Pons (tissue), 1 donor: ENCODE results near the gene TMEM88.
"Not testable (repeated sequence)": the region's sequence is repeated elsewhere in the genome, so short reads cannot be mapped to it uniquely, and the experiment has no call there.

ENCODE experiments used
- DNase-seq: peaks from one replicate; pipeline ENCODE4 v3.0.0-alpha.2; 2016; ENCODE audit warnings: low spot score

TMEM88 gene

GRCh38 chr17:7854851-7855659 lies at the start of gene TMEM88:
Gene TMEM88 (plus strand): TSS chr17:7855066. CDS start chr17:7855075, 9 bp downstream.
- DNase-seq, result no peak

GRCh38 chr17:7806587-7806986 lies 48.3 kb upstream of the TMEM88 start:
- peak; percentile 37 for DNase-seq

- DNase-seq, result no peak
Measured at GRCh38 chr17:7807206-7807605, 47.7 kb upstream of the TMEM88 start.

- DNase-seq, result no peak
Measured at GRCh38 chr17:7809086-7809790, 45.6 kb upstream of the TMEM88 start.

- DNase-seq, result not testable (repeated sequence)
Measured at GRCh38 chr17:7809791-7810343, 45.0 kb upstream of the TMEM88 start.

GRCh38 chr17:7811251-7811650 lies 43.6 kb upstream of the TMEM88 start:
- DNase-seq, result no peak

GRCh38 chr17:7814969-7815368 lies 39.9 kb upstream of the TMEM88 start:
- no peak for DNase-seq

GRCh38 chr17:7816926-7817642 lies 37.8 kb upstream of the TMEM88 start:
- DNase-seq, result no peak

GRCh38 chr17:7817643-7817964 lies 37.3 kb upstream of the TMEM88 start:
- DNase-seq, result no peak

GRCh38 chr17:7818026-7818425 lies 36.8 kb upstream of the TMEM88 start:
- no peak for DNase-seq

- DNase-seq, result no peak
Measured at GRCh38 chr17:7818746-7819645, 35.9 kb upstream of the TMEM88 start.

GRCh38 chr17:7820231-7820630 lies 34.6 kb upstream of the TMEM88 start:
- no peak for DNase-seq

GRCh38 chr17:7822126-7822525 lies 32.7 kb upstream of the TMEM88 start:
- no peak for DNase-seq

GRCh38 chr17:7823581-7824001 lies 31.3 kb upstream of the TMEM88 start:
- no peak for DNase-seq

GRCh38 chr17:7824021-7824924 lies 30.6 kb upstream of the TMEM88 start:
- no peak for DNase-seq

- no peak for DNase-seq
Measured at GRCh38 chr17:7825206-7825990, 29.5 kb upstream of the TMEM88 start.

GRCh38 chr17:7830616-7831015 lies 24.2 kb upstream of the TMEM88 start:
- no peak for DNase-seq

- no peak for DNase-seq
Measured at GRCh38 chr17:7831233-7831632, 23.6 kb upstream of the TMEM88 start.

- DNase-seq, result no peak
Measured at GRCh38 chr17:7832431-7832830, 22.4 kb upstream of the TMEM88 start.
